IPS-18a (cell line): ENCODE data around the gene XPO4.
A peak's percentile ranks its signal among the peaks of the same experiment; 100 is the strongest.
"Not testable (repeated sequence)": the region's sequence is repeated elsewhere in the genome, so short reads cannot be mapped to it uniquely, and the experiment has no call there.

ENCODE experiments used
- H3K27ac ChIP-seq: one replicate; pipeline ENCODE4 v1.5.1; 2013; ENCODE audit warnings: low read length
- H3K27me3 ChIP-seq: one replicate; pipeline ENCODE4 v1.6.1; 2013; ENCODE audit warnings: mild to moderate bottlenecking, low read length; ENCODE audit not compliant: control insufficient read depth, insufficient read depth
- H3K36me3 ChIP-seq: one replicate; pipeline ENCODE4 v1.6.1; 2013; ENCODE audit warnings: low read depth, low read length; ENCODE audit not compliant: control insufficient read depth
- H3K4me1 ChIP-seq: one replicate; pipeline ENCODE4 v1.6.1; 2013; ENCODE audit warnings: low read depth, low read length; ENCODE audit not compliant: control insufficient read depth
- H3K4me3 ChIP-seq: one replicate; pipeline ENCODE4 v1.5.1; 2013; ENCODE audit warnings: low read length
- H3K9ac ChIP-seq: one replicate; pipeline ENCODE4 v1.6.1; 2013; ENCODE audit warnings: mild to moderate bottlenecking, low read length, moderate library complexity
- H3K9me3 ChIP-seq: one replicate; pipeline ENCODE4 v1.6.1; 2013; ENCODE audit warnings: low read depth, low read length; ENCODE audit not compliant: control insufficient read depth

Gene XPO4

GRCh38 chr13:20923272-20923671 lies 20.7 kb upstream of the XPO4 start:
- Histone ChIP-seq H3K9ac (no peak overlapping the region), H3K27ac (no peak overlapping the region), H3K36me3 (no peaks in the 10 kb centered on the region), H3K27me3 (no peaks in the 10 kb centered on the region), H3K4me3 (no peak overlapping the region), H3K9me3 (no peaks in the 10 kb centered on the region), H3K4me1 (no peaks in the 10 kb centered on the region)

DNA sequence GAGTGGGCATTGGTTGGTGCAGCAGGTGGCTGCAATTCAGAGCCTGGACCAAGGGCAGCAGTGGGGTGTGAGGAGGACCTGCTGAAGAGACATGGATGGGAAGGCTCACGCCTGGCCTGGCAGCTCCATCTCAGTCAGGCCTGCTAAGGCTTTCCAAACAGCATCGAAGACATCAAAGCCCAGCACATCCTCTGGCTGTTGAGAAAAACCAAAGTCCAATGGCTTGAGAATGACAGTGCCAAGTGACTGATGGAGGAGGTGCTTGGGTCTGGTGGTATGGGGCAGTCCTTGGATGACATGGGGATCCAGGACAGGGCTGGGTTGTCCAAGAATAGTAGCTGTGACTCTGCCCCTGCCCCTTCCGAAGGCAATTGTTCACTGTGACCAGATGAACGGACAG lies 19.0 kb upstream of the XPO4 start:
- Histone ChIP-seq H3K36me3 (no peaks in the 10 kb centered on the region), H3K4me3 (no peak overlapping the region), H3K27me3 (no peaks in the 10 kb centered on the region), H3K9ac (no peak overlapping the region), H3K4me1 (no peaks in the 10 kb centered on the region), H3K27ac (no peak overlapping the region), H3K9me3 (no peaks in the 10 kb centered on the region)

DNA sequence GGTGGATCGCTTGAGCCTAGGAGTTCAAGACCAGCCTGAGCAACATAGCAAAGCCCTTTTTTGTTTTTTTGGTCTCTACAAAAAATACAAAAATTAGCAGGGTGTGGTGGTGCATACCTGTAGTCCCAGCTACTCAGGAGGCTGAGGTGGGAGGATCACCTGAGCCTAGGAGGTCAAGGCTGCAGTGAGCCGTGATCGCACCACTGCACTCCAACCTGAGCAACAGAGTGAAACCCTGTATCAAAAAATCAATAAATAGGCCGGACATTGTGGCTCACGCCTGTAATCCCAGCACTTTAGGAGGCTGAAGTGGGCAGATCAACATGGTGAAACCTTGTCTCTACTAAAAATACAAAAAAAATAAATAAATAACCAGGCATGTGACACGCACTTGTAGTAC lies 13.1 kb upstream of the XPO4 start:
- not testable (repeated sequence) for H3K4me3 ChIP-seq, H3K4me1 ChIP-seq, H3K36me3 ChIP-seq, H3K27ac ChIP-seq, H3K9ac ChIP-seq, H3K9me3 ChIP-seq, H3K27me3 ChIP-seq

GRCh38 chr13:20911037-20911436 lies 8.5 kb upstream of the XPO4 start:
- no peak overlapping the region for H3K4me3 ChIP-seq
- no peaks in the 10 kb centered on the region for H3K4me1 ChIP-seq
- no peaks in the 10 kb centered on the region for H3K9me3 ChIP-seq
- no peak overlapping the region for H3K27ac ChIP-seq
- H3K27me3 ChIP-seq: no peaks in the 10 kb centered on the region
- no peak overlapping the region for H3K9ac ChIP-seq
- H3K36me3 ChIP-seq: no peaks in the 10 kb centered on the region

GRCh38 chr13:20908714-20909497 lies 6.4 kb upstream of the XPO4 start:
- Histone ChIP-seq H3K9me3 (no peaks in the 10 kb centered on the region), H3K4me3 (no peak overlapping the region), H3K27me3 (no peaks in the 10 kb centered on the region), H3K36me3 (no peaks in the 10 kb centered on the region), H3K9ac (no peak overlapping the region), H3K27ac (no peak overlapping the region), H3K4me1 (no peaks in the 10 kb centered on the region)

GRCh38 chr13:20904908-20905307 lies 2.4 kb upstream of the XPO4 start:
- Histone ChIP-seq H3K36me3 (peaks cover under 1% of the 10 kb centered on the region), H3K4me3 (no peak overlapping the region), H3K9me3 (no peaks in the 10 kb centered on the region), H3K27ac (no peak overlapping the region), H3K9ac (no peak overlapping the region), H3K27me3 (no peaks in the 10 kb centered on the region), H3K4me1 (no peaks in the 10 kb centered on the region)

DNA sequence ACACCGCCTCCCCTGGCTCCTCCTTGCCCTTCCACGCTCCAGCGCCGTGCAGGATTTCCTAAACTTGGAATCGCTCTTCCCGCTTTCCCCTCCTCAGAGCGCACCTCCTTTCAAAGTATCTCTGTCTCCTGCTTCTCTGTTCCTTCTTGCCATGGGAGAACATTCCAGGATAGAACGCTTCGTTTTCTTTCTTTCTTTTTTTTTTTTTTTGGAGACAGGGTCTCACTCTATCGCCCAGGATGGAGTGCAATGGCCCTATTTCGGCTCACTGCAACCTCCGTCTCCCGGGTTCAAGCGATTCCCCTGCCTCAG lies 574 bp upstream of the XPO4 start:
- Histone ChIP-seq H3K27me3 (no peaks in the 10 kb centered on the region), H3K4me1 (no peaks in the 10 kb centered on the region), H3K27ac (peak overlapping the region; percentile 73), H3K9me3 (no peaks in the 10 kb centered on the region), H3K36me3 (peaks cover 9% of the 10 kb centered on the region), H3K9ac (peak overlapping the region; percentile 97), H3K4me3 (peak overlapping the region; percentile 87)

GRCh38 chr13:20901668-20902437 lies 693 bp downstream of the XPO4 start:
- Histone ChIP-seq H3K9ac (peak overlapping the region; percentile 97), H3K27ac (peak overlapping the region; percentile 60), H3K4me1 (no peaks in the 10 kb centered on the region), H3K27me3 (no peaks in the 10 kb centered on the region), H3K9me3 (no peaks in the 10 kb centered on the region), H3K36me3 (peaks cover 9% of the 10 kb centered on the region), H3K4me3 (peak overlapping the region; percentile 87)

- no peaks in the 10 kb centered on the region for H3K9me3 ChIP-seq
- no peak overlapping the region for H3K27ac ChIP-seq
- peaks cover 5% of the 10 kb centered on the region for H3K36me3 ChIP-seq
- H3K27me3 ChIP-seq: no peaks in the 10 kb centered on the region
- H3K9ac ChIP-seq: no peak overlapping the region
- H3K4me1 ChIP-seq: no peaks in the 10 kb centered on the region
- no peak overlapping the region for H3K4me3 ChIP-seq
Measured at GRCh38 chr13:20894245-20894644, 8.3 kb downstream of the XPO4 start.

DNA sequence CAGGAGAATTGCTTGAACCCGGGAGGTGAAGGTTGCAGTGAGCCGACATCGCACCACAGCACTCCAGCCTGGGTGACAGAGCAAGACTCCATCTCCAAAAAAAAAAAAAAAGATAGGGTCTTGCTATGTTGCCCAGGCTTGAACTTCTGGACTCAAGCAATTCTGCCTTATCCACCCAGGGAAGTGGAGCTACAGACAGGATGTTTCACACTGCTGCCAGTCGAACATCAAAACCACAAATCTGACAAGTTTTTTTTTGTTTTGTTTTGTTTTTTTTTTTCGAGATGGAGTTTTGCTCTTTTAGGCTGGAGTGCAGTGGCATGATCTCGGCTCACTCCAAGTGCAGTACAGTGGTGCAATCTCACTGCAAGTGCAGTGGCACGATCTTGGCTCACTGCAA lies 10.8 kb downstream of the XPO4 start:
- no peaks in the 10 kb centered on the region for H3K4me1 ChIP-seq
- no peak overlapping the region for H3K4me3 ChIP-seq
- H3K27ac ChIP-seq: no peak overlapping the region
- H3K36me3 ChIP-seq: no peaks in the 10 kb centered on the region
- H3K9me3 ChIP-seq: no peaks in the 10 kb centered on the region
- H3K27me3 ChIP-seq: no peaks in the 10 kb centered on the region
- H3K9ac ChIP-seq: no peak overlapping the region

DNA sequence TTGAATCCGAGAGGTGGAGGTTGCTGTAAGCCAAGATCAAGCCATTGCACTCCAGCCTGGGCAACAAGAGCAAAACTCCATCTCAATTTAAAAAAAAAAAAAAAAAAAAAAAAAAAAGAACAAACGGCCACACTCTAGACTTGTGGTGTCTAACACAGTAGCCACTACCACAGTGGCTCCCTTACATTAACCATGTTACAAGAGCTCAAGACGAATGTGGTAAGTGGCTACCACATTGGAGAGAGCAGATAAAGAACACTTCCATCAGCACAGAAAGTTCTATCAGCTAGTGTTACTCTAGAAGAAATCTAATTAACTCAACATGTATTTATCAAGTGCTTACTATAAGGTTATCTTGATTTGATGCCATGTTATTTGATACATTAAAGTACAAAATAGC lies 11.5 kb downstream of the XPO4 start:
- no peaks in the 10 kb centered on the region for H3K27me3 ChIP-seq
- no peaks in the 10 kb centered on the region for H3K36me3 ChIP-seq
- H3K4me1 ChIP-seq: no peaks in the 10 kb centered on the region
- H3K27ac ChIP-seq: no peak overlapping the region
- no peak overlapping the region for H3K4me3 ChIP-seq
- H3K9me3 ChIP-seq: no peaks in the 10 kb centered on the region
- H3K9ac ChIP-seq: no peak overlapping the region

- H3K27me3 ChIP-seq, H3K4me3 ChIP-seq, H3K9me3 ChIP-seq, H3K36me3 ChIP-seq, H3K27ac ChIP-seq, H3K9ac ChIP-seq, H3K4me1 ChIP-seq: not testable (repeated sequence)
Measured at GRCh38 chr13:20890540-20890939, 12.0 kb downstream of the XPO4 start.
